ENCODE results near the gene C17orf113. TPM values are rescaled to one million over a fixed set of nuclear protein-coding genes. Genes with fewer than 3 reads are reported as not detected.

Gene C17orf113
- total RNA-seq, 1 donor: 12.9 TPM

DNA sequence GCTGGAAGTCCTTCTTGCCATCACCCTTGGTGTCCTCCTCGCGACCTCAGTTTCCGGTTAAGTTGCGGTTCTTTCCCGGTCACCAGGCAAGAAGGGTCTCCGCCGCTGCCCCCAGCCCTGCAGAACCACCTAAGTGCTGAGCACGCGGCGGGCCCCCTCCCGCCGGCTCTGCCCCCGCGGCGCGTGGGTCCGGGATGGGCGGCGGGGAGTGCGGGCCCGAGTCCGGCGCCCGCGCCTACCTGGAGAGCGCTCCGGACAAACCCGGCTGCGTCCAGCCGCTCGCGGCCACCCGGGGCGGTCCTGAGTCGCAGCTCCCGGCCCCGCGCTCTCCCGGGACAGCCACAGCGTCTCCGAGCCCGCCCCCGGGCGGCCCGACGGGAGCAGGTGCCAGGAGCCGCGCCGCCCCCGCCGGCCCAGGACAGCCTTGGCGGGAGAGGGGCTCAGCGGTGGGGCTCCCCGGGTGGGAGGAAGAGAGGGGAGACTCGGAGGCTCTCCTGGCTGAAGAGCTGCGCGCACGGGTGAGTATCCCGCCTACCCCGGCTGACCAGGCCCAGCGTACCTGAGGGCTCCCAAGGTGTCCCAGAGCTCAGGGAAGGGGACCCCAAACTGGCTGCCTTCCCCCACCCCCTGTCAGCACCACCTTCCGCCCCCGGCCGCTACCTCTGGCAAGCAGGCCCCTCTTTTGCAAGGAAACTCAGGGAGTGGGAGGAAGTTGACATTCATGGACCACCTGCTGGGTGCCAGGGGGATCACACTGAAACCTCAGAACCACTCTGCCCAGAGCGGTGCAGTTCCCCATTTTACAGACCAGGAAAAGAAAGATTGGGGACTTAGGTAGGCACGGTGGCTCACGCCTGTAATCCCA, 22.2 kb upstream of the C17orf113 start:
- DNase-seq (ENCODE audit: low read depth in 2 of 3, low spot score in 2 of 3): peak in 2 of 3 donors; percentile 49 to 56

GRCh38 chr17:42071810-42072209, 21.4 kb upstream of the C17orf113 start:
- peak in 1 of 3 donors; percentile 13 for DNase-seq (ENCODE audit: low read depth in 2 of 3, low spot score in 2 of 3)

- no peak for DNase-seq (ENCODE audit: low read depth in 2 of 3, low spot score in 2 of 3)
Observed at GRCh38 chr17:42068979-42069378, 18.6 kb upstream of the C17orf113 start.

DNA sequence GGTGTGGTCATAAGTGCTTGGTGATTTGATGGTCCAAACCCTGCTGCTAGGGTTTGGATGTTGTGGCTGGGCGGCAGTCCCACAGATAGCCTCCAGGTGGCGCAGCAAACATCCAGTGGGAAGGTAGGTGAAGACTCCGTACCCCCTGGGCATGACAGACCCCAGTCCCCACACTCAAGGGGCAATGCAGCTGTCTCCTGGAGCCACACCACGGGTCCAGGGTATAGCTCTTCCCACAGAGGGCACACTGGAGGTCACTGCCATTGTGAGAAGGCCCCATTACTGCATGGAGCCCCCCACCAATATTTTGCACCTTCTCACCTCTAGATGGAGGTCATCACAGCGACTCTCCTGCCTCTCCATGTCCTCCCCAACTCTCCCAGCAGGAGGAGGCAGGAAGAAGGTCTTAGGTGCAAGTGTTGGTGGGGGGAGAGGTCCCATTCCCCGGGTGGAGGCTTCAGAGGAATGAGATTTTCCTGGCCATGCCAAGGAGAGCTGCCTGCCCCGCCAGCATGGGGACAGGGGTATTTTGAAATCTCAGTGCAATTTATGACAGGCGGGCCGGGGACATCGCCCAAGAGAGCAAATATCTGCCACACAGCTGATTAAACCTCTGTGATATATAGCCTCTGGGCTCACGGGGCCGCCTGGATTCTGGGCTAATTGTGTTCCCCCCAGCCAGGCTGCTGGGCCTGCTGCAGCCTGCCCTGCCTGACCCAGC, 17.1 kb upstream of the C17orf113 start:
- peak; percentile 50 to 75 (median 50) for DNase-seq (ENCODE audit: low read depth in 2 of 3, low spot score in 2 of 3)

GRCh38 chr17:42065201-42065600, 14.8 kb upstream of the C17orf113 start:
- DNase-seq (ENCODE audit: low read depth in 2 of 3, low spot score in 2 of 3): no peak

GRCh38 chr17:42062681-42063080, 12.3 kb upstream of the C17orf113 start:
- no peak for DNase-seq (ENCODE audit: low read depth in 2 of 3, low spot score in 2 of 3)

GRCh38 chr17:42061646-42062487, 11.5 kb upstream of the C17orf113 start:
- no peak for DNase-seq (ENCODE audit: low read depth in 2 of 3, low spot score in 2 of 3)

DNA sequence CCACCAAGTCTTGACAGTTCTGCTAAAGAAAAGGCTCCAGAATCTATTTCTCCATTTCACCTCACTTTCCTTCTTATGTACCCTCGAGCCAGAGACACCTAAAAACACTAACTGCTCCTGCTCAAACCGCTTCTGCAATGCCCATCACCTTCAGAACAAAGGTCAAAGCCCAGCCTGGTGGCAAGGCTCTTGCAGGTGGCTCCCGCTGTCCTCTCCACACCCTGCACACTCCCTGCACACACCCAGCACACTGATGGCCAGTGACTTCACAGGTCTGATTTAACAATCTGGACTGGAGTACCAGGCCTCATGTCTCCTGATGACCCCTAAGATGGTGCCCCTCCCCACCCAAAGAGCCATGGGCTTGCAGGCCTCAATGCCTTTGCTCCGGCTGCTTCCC, 9.8 kb upstream of the C17orf113 start:
- DNase-seq (ENCODE audit: low read depth in 2 of 3, low spot score in 2 of 3): no peak

DNA sequence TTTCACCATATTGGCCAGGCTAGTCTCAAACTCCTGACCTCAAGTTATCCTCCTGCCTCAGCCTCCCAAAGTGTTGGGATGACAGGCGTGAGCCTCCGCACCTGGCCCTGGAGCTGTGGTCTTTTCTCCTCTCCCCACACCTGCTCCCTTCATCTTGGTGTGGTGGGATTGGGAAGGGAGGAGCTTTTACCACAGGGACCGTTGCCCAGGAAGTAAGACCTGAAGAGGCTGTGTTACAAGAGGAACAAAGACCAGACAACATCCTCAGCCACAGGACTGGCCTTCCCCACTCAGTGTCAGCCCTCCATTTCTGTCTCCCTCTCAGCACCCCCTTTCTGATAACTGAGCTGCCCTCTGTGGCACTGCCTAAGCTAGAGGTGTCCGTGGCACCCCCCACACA, 9.4 kb upstream of the C17orf113 start:
- DNase-seq (ENCODE audit: low read depth in 2 of 3, low spot score in 2 of 3): no peak

GRCh38 chr17:42058063-42058462, 7.7 kb upstream of the C17orf113 start:
- DNase-seq (ENCODE audit: low read depth in 2 of 3, low spot score in 2 of 3): no peak

DNA sequence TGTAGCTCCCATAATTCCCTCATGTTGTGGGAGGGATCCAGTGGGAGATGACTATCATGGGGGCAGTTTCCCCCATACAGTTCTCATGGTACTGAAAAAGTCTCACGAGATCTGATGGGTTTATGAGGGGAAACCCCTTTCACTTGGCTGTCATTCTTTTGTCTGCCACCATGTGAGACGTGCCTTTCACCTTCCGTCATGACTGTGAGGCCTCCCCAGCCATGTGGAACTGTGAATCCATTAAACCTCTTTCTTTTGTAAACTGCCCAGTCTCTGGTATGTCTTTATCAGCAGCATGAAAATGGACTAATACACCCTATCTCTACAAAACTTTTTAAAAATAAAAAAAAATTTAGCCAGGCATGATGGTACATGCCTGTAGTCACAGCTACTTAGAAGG, 6.2 kb upstream of the C17orf113 start:
- DNase-seq (ENCODE audit: low read depth in 2 of 3, low spot score in 2 of 3): no peak

DNA sequence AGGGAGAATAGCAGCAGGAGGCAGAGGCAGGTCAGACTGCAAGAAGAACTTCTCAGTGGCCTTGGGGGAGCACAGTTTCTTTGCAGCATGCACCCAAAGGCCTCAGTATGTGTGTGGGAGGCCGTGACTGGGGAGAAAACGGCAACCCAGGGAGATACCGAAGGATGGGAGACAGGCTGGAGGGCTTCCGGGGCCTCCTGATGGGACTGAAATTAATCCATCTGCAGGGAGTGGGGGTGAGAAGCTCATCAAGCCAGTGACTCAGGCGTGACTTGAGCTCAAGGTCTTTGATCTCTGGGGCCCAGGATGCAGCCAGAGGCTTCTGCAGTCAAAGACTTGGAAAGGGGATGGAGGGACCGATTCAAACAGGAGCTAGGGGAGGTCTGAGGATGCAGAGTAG, 5.1 kb upstream of the C17orf113 start:
- DNase-seq (ENCODE audit: low read depth in 2 of 3, low spot score in 2 of 3): no peak

- no peak for DNase-seq (ENCODE audit: low read depth in 2 of 3, low spot score in 2 of 3)
Observed at GRCh38 chr17:42055027-42055426, 4.6 kb upstream of the C17orf113 start.

DNA sequence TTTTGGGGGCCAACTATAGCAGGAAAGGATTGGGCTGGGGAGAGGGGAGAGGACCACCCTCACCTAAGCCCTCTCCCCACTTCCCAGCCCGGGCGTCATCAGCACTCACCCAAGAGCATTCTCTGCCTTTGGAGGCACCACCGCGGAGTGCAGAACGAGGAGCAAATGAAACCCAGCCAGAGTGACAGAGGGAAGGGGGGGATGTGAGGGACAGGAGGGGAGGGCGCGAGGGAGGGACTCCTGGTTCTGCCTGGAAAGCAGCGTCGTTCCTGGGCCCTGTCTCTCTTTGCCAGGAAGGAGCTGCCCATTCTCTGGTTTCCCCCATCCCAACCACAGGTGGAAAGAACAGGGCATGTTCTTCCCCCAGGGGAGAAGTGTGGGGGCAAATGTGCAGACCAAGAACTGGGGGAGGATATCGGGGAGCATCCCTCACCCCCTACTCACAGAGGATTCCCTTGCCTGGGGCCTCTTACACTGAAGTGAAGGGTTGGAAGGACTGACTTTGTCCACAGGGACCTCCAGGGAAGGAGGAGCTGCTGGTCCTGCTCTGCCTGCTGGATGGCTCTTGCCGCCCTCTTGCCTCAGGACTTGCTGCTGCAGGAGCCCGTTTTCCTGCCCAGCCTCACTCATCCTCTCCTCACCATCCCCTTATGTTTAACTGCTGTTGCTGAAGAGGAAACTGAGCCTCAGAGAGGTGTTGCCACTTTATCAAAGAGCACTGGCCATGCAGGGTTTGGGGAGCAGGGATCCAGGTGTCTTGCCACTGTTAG, 3.5 kb upstream of the C17orf113 start:
- DNase-seq (ENCODE audit: low read depth in 2 of 3, low spot score in 2 of 3): no peak

DNA sequence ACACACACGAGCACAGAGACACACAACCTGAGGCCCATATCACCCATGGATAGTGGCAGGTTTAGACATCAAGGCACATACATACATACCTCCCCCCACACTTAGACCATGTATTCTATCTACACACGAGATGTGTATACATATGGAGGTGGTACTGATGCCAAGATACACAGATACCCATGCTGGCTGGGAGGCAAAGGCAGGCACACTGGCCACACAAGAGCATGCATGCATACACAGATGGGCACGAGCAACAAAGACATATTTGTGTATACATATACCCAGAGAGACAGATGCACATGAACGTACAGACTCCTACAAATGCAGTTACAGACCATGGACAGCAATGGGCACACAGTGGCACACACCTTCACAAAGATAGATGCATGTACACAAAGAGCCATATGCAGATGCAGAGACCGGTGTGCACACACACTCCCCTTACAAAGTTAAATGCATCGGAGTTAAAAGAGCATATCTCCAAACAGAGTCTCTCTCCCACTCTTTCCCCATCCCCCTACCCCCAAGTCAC, 2.0 kb upstream of the C17orf113 start:
- DNase-seq (ENCODE audit: low read depth in 2 of 3, low spot score in 2 of 3): no peak

DNA sequence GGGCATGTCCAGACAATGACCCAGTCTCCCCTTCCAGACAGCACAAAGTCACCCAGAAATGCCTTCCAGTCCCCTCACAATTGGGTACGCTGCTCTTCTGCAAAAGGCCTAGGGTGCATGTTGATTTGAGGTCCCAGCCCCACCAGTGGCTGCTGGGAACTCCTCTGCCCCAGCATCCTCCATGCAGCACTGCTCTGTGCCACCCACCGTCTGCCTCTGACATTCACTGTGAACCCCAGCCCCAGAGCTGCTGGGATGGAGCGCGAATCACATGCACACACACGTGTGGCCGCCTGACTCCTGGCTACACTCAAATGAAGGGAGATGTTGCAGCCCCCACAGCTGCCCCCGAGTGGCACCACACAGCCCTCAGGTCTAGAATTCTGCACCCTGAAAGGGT, 1.2 kb upstream of the C17orf113 start:
- no peak for DNase-seq (ENCODE audit: low read depth in 2 of 3, low spot score in 2 of 3)

DNA sequence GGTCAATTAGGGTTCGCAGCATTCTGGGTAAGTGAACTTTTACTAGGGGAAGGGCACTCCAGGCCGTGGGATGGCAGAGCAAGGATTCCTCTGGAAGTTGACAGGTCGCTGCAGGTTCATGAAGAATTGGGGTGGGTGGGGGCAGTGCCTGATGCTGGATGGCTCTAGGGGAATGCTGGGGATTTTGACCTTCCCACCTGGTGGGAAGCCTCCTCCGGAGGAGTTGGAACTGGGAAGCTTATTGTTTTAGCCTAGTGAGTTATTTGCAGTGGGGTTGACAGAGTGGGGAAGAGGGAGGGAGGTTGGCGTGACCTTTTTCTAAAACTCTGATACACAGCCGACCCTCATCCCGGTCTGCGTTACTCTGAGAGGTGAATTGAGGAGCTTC, 606 bp upstream of the C17orf113 start:
- no peak for DNase-seq (ENCODE audit: low read depth in 2 of 3, low spot score in 2 of 3)

- DNase-seq (ENCODE audit: low read depth in 2 of 3, low spot score in 2 of 3): no peak
Observed at GRCh38 chr17:42049834-42050392, 488 bp downstream of the C17orf113 start.

- no peak for DNase-seq (ENCODE audit: low read depth in 2 of 3, low spot score in 2 of 3)
Observed at GRCh38 chr17:42047343-42047742, 3.1 kb downstream of the C17orf113 start.

DNA sequence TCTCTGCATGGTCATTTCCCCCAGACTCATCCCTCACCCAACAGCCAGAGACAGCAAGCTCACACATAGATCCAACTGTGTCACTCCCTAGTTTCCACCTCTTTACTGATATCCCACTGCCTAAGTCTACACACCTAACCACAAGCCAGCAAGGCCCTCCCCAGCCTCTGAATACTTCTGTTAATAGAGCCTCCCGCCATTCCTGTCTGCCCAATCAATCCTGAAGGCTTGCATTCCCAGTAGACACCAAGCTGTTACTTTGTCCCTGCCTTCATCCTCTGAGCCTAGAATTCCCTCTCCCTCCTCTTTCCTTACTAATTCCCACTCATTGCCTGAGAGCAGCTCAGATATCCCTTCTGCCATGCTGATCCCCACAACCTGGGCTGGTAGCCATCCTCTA, 4.7 kb downstream of the C17orf113 start:
- DNase-seq (ENCODE audit: low read depth in 2 of 3, low spot score in 2 of 3): no peak
